HG02840 (cell line): Measurements from ENCODE around the gene MS4A8.

Experiments
- ATAC-seq: cut with Tn5 transposase; IDR thresholded peaks from one replicate; pipeline ENCODE4 v1.9.1; 2021; ENCODE audit warnings: mild to moderate bottlenecking, moderate library complexity, moderate number of reproducible peaks; ENCODE audit not compliant: unreplicated experiment, low FRiP score

The MS4A8 gene

DNA sequence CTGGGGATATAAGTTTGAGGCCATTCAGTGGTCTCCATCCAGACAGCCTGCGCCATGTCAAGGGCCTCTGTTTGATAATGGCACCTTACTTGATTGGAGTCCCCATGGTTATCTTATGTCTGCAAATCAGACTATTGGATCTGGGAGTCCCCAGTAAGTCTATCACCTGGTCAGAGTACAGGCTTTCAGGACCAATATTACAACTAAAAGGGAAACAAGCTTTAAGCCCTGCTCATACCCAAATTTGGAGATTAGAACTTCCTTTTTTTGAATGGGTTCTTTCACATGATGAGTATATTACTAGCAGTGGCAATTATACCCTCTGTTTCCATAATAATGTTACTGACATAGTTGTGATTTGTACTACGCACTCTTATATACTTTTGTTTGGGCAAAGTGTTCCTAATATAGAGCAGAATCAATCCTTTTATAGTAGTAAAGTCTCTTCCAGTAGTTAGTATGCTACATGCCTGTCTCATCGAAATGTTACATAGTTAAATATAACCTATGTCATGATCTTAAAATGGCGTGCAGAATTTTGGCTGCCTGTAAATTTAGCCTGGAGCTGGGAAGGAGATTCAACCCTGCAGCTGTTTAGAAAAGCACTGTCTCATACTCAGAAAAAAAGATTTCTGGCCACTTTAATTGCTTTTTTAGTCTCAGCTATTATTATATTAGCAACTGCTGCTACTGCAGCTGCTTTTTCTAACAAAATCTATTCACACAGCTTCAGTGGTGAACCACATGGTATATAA lies 62.2 kb downstream of the MS4A8 start:
- no peak for ATAC-seq

DNA sequence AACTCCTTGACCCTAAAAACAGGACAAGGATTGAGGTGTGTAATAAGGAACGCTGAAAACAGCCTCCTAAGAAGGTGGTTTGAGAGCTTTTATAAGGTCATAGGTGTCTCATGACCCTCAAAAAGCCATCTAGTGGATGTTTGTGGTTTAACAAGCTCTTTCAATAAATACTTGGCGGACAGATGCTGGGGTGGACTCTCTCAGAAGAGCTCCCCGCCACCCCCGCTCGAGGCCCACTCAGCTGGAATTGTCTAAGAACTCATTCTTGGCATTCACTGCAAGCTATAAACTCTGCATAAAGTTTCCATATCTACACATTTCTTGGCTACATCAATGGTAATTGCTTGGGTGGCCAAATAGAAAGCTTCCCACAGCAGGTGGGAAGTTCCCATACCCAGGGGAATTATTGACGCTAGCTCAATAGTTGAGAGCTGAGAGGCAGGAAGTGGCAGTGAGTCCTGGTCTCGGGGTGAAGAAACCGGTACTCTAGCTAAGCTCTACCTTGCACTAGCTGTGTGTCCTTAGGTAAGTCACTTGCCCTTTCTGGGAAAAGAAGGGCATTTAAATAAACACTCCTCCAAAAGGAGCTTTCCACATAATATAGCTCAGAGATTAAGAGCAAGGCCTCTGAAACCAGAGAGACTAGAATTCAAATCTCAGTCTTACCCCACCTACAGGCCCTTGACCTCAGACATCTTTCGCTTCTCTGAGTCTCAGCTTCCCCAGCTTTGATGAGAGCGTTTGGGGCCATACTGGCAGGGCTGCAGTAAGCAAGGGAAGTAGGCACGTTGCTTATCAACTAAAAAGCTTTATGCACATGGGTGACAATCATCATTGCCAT lies 63.7 kb downstream of the MS4A8 start:
- peak; percentile 62 for ATAC-seq

DNA sequence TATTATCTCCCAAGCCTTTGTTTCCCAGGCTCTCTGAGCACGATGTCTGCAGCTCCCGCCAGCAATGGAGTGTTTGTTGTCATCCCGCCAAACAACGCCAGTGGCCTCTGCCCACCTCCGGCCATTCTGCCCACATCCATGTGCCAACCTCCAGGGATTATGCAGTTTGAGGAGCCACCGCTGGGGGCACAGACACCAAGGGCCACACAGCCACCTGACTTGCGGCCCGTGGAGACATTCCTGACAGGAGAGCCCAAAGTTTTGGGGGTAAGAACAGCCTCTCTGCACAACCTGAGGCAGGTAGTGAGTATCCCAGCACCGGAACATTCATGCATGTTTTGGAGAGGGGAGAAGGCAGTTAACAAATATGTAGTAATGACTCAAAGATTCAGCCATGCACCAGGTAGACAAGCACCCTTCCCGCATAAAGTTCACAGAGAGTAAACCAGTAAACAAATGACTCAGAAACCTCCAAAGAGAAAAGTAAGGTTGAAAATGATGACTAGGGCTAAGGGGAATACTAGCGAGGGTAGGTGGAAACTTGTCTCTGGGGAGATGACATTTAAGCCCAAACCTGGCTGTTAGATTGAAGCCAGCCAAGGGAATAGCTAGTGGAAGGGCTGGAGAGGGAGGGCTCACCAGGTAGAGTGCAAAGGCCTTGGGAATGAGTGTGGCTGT lies 64.4 kb downstream of the MS4A8 start:
- ATAC-seq, result no peak

DNA sequence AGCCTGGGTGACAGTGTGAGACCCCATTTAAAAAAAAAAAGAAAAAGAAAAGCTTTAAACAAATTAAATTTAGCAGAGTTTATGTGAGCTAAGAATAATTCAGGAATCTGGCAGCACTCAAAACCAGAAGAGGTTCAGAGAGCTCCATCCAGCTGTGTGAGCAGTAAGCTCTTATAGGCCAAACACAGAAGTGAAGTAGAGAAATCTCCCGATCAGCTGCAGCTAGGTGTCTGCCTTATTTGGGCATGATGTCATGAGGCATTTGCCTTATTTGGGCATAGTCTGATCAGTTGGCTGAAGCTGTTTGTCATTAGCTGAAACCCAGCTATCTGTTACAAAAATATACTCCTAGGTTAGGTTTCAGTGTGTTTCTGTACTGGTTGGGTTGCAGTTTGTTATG lies 65.5 kb downstream of the MS4A8 start:
- ATAC-seq, result no peak

DNA sequence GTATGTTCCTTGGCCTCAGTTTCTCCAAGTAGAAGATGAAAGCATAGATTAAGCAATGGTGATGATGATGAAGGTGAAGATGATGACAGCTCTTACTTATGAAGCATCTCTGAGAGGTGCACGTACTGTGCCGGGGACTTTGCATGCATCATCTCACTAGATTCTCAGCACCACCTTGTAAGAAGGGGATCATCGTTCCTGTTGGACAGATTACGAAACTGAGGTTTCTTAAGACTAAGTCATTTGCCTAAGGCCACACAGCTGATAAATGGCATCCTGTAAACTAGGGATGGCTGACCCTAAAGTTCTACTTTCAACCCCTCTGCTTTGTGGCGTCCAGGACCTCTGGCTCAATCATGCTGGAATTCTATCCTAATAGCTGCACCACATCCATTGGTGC lies 65.9 kb downstream of the MS4A8 start:
- ATAC-seq, result no peak
